ENCODE data around the gene QRICH1.

Gene QRICH1

GRCh38 chr3:49131576-49131975, 37.7 kb upstream of the QRICH1 start:
- H3K27ac ChIP-seq, result no peak overlapping the region
- no peaks in the 10 kb centered on the region for H3K27me3 ChIP-seq (ENCODE audit: insufficient read depth, low read depth)
- no peaks in the 10 kb centered on the region for H4K20me1 ChIP-seq (ENCODE audit: insufficient read depth)
- H3K9ac ChIP-seq, result no peak overlapping the region
- H2AFZ ChIP-seq (ENCODE audit: low read depth), result no peak overlapping the region
- no peaks in the 10 kb centered on the region for H3K79me2 ChIP-seq (ENCODE audit: insufficient read depth, low read depth)
- no peak overlapping the region for H3K4me2 ChIP-seq
- no peaks in the 10 kb centered on the region for H3K36me3 ChIP-seq (ENCODE audit: insufficient read depth)
- TF ChIP-seq CTCF (conservative IDR thresholded peaks at IDR 0.05; ENCODE audit: low read depth, low read length), result no peak
- H3K4me1 ChIP-seq (ENCODE audit: low read depth, poor library complexity, severe bottlenecking), result no peaks in the 10 kb centered on the region
- no peak overlapping the region for H3K4me3 ChIP-seq (IDR thresholded peaks at IDR 0.05; ENCODE audit: insufficient read depth, low read depth, low read length)

GRCh38 chr3:49131040-49131439, 37.2 kb upstream of the QRICH1 start:
- Histone ChIP-seq H3K27me3 (ENCODE audit: insufficient read depth, low read depth) (no peaks in the 10 kb centered on the region), H4K20me1 (ENCODE audit: insufficient read depth) (no peaks in the 10 kb centered on the region), H3K36me3 (ENCODE audit: insufficient read depth) (no peaks in the 10 kb centered on the region), H3K27ac (no peak overlapping the region), H3K4me1 (ENCODE audit: low read depth, poor library complexity, severe bottlenecking) (no peaks in the 10 kb centered on the region), H2AFZ (ENCODE audit: low read depth) (no peak overlapping the region), H3K4me2 (no peak overlapping the region), H3K79me2 (ENCODE audit: insufficient read depth, low read depth) (no peaks in the 10 kb centered on the region), H3K4me3 (IDR thresholded peaks at IDR 0.05; ENCODE audit: insufficient read depth, low read depth, low read length) (no peak overlapping the region), H3K9ac (no peak overlapping the region)
- no peak for TF ChIP-seq CTCF (conservative IDR thresholded peaks at IDR 0.05; ENCODE audit: low read depth, low read length)

GRCh38 chr3:49124991-49125670, 31.3 kb upstream of the QRICH1 start:
- Histone ChIP-seq H2AFZ (ENCODE audit: low read depth) (no peak overlapping the region), H3K27ac (no peak overlapping the region)

GRCh38 chr3:49124203-49124602, 30.3 kb upstream of the QRICH1 start:
- Histone ChIP-seq H3K9ac (no peak overlapping the region), H3K4me3 (IDR thresholded peaks at IDR 0.05; ENCODE audit: insufficient read depth, low read depth, low read length) (no peak overlapping the region), H2AFZ (ENCODE audit: low read depth) (no peak overlapping the region)

More at GRCh38 chr3:49124991-49125670, 31.3 kb upstream of the QRICH1 start:
- H3K4me2 ChIP-seq, result no peak overlapping the region
- H3K79me2 ChIP-seq (ENCODE audit: insufficient read depth, low read depth), result 0 out of 2 replicates have a peak, but pooled peaks cover under 1% of the 10 kb centered on the region
- H4K20me1 ChIP-seq (ENCODE audit: insufficient read depth), result no peaks in the 10 kb centered on the region
- no peaks in the 10 kb centered on the region for H3K36me3 ChIP-seq (ENCODE audit: insufficient read depth)
- H3K4me1 ChIP-seq (ENCODE audit: low read depth, poor library complexity, severe bottlenecking), result peaks cover 4% of the 10 kb centered on the region
- H3K9ac ChIP-seq, result no peak overlapping the region
- no peak for TF ChIP-seq CTCF (conservative IDR thresholded peaks at IDR 0.05; ENCODE audit: low read depth, low read length)
- no peak overlapping the region for H3K4me3 ChIP-seq (IDR thresholded peaks at IDR 0.05; ENCODE audit: insufficient read depth, low read depth, low read length)
- no peaks in the 10 kb centered on the region for H3K27me3 ChIP-seq (ENCODE audit: insufficient read depth, low read depth)

More at GRCh38 chr3:49124203-49124602, 30.3 kb upstream of the QRICH1 start:
- H3K36me3 ChIP-seq (ENCODE audit: insufficient read depth), result no peaks in the 10 kb centered on the region
- no peak overlapping the region for H3K4me2 ChIP-seq
- H3K4me1 ChIP-seq (ENCODE audit: low read depth, poor library complexity, severe bottlenecking), result peaks cover 4% of the 10 kb centered on the region
- no peak overlapping the region for H3K27ac ChIP-seq
- no peaks in the 10 kb centered on the region for H3K27me3 ChIP-seq (ENCODE audit: insufficient read depth, low read depth)
- H4K20me1 ChIP-seq (ENCODE audit: insufficient read depth), result no peaks in the 10 kb centered on the region
- no peak for TF ChIP-seq CTCF (conservative IDR thresholded peaks at IDR 0.05; ENCODE audit: low read depth, low read length)
- H3K79me2 ChIP-seq (ENCODE audit: insufficient read depth, low read depth), result peaks cover 10% of the 10 kb centered on the region; the same call in 1 of the 2 replicates

Data from KMS-11 (cell line).